Activated T-helper 17 cell treated with anti-CD3 and anti-CD28 coated beads, Interleukin-2, amount 50 U/mL, for 72 hours (primary cell): ENCODE data around the gene CHD5. TPM values are rescaled to one million over a fixed set of nuclear protein-coding genes. Genes with fewer than 3 reads are reported as not detected.

Experiments used
- ATAC-seq: fragments of 150-1000 bp; cut with Tn5 transposase; replicated peaks from 2 replicates; pipeline ENCODE4 v1.10.0; 2021; ENCODE audit warnings: mild to moderate bottlenecking, moderate library complexity
- H3K27ac Mint-ChIP-seq: one replicate; pipeline ENCODE4 v1.8.0; 2022; ENCODE audit warnings: mixed read lengths
- H3K27me3 Mint-ChIP-seq: one replicate; pipeline ENCODE4 v1.8.0; 2022; ENCODE audit warnings: mixed read lengths
- H3K36me3 Mint-ChIP-seq: one replicate; pipeline ENCODE4 v1.8.0; 2022; ENCODE audit warnings: low read depth, mild to moderate bottlenecking, mixed read lengths
- H3K4me1 Mint-ChIP-seq: one replicate; pipeline ENCODE4 v1.8.0; 2022; ENCODE audit warnings: mixed read lengths
- H3K4me3 Mint-ChIP-seq: one replicate; pipeline ENCODE4 v1.8.0; 2022; ENCODE audit warnings: mild to moderate bottlenecking, mixed read lengths
- H3K9me3 Mint-ChIP-seq: one replicate; pipeline ENCODE4 v1.8.0; 2022; ENCODE audit warnings: mixed read lengths
- total RNA-seq, 2 donors: library from RNA; stranded (reverse); gene quantifications; one replicate each; pipeline ENCODE4 v1.2.3, GENCODE V29; 2022

The CHD5 gene
- total RNA-seq, 2 donors from 2014 or later, result 0.43 to 1.2 TPM

GRCh38 chr1:6158181-6158580, 21.9 kb downstream of the CHD5 start:
- H3K27ac Mint-ChIP-seq, result no peak overlapping the region
- H3K36me3 Mint-ChIP-seq, result no peaks in the 10 kb centered on the region
- H3K4me3 Mint-ChIP-seq, result no peak overlapping the region
- no peak for ATAC-seq
- H3K9me3 Mint-ChIP-seq, result no peaks in the 10 kb centered on the region
- H3K27me3 Mint-ChIP-seq, result peaks cover 15% of the 10 kb centered on the region
- peaks cover 8% of the 10 kb centered on the region for H3K4me1 Mint-ChIP-seq

- Mint-ChIP-seq H3K27me3 (peaks cover 15% of the 10 kb centered on the region), H3K4me1 (peaks cover 8% of the 10 kb centered on the region), H3K9me3 (no peaks in the 10 kb centered on the region), H3K27ac (no peak overlapping the region), H3K4me3 (no peak overlapping the region), H3K36me3 (no peaks in the 10 kb centered on the region)
- ATAC-seq, result peak; percentile 98
Observed at GRCh38 chr1:6157528-6158174, 22.5 kb downstream of the CHD5 start.

- H3K4me1 Mint-ChIP-seq, result peaks cover 8% of the 10 kb centered on the region
- H3K36me3 Mint-ChIP-seq, result no peaks in the 10 kb centered on the region
- H3K9me3 Mint-ChIP-seq, result no peaks in the 10 kb centered on the region
- peaks cover 15% of the 10 kb centered on the region for H3K27me3 Mint-ChIP-seq
- no peak for ATAC-seq
- H3K4me3 Mint-ChIP-seq, result no peak overlapping the region
- H3K27ac Mint-ChIP-seq, result no peak overlapping the region
Observed at GRCh38 chr1:6157132-6157527, 23.0 kb downstream of the CHD5 start.

- Mint-ChIP-seq H3K36me3 (no peaks in the 10 kb centered on the region), H3K27ac (no peak overlapping the region), H3K9me3 (no peaks in the 10 kb centered on the region), H3K27me3 (peaks cover 13% of the 10 kb centered on the region), H3K4me3 (no peak overlapping the region), H3K4me1 (peaks cover 8% of the 10 kb centered on the region)
- no peak for ATAC-seq
Observed at GRCh38 chr1:6154525-6155319, 25.4 kb downstream of the CHD5 start.

GRCh38 chr1:6152882-6153281, 27.2 kb downstream of the CHD5 start:
- H3K4me3 Mint-ChIP-seq, result no peak overlapping the region
- H3K27ac Mint-ChIP-seq, result no peak overlapping the region
- H3K4me1 Mint-ChIP-seq, result peaks cover 6% of the 10 kb centered on the region
- H3K9me3 Mint-ChIP-seq, result no peaks in the 10 kb centered on the region
- no peak for ATAC-seq
- H3K36me3 Mint-ChIP-seq, result no peaks in the 10 kb centered on the region
- H3K27me3 Mint-ChIP-seq, result peaks cover 11% of the 10 kb centered on the region

GRCh38 chr1:6152181-6152580, 27.9 kb downstream of the CHD5 start:
- Mint-ChIP-seq H3K4me1 (no peaks in the 10 kb centered on the region), H3K9me3 (no peaks in the 10 kb centered on the region), H3K36me3 (no peaks in the 10 kb centered on the region), H3K4me3 (no peak overlapping the region), H3K27me3 (peaks cover 7% of the 10 kb centered on the region), H3K27ac (no peak overlapping the region)
- ATAC-seq, result no peak

GRCh38 chr1:6151291-6151822, 28.8 kb downstream of the CHD5 start:
- Mint-ChIP-seq H3K4me1 (no peaks in the 10 kb centered on the region), H3K4me3 (no peak overlapping the region), H3K27ac (no peak overlapping the region), H3K27me3 (peaks cover 7% of the 10 kb centered on the region), H3K9me3 (no peaks in the 10 kb centered on the region), H3K36me3 (no peaks in the 10 kb centered on the region)
- no peak for ATAC-seq

GRCh38 chr1:6150006-6150938, 29.8 kb downstream of the CHD5 start:
- no peaks in the 10 kb centered on the region for H3K9me3 Mint-ChIP-seq

GRCh38 chr1:6149597-6149996, 30.5 kb downstream of the CHD5 start:
- Mint-ChIP-seq H3K4me3 (no peak overlapping the region), H3K36me3 (no peaks in the 10 kb centered on the region), H3K4me1 (no peaks in the 10 kb centered on the region), H3K9me3 (no peaks in the 10 kb centered on the region), H3K27me3 (peaks cover 10% of the 10 kb centered on the region), H3K27ac (no peak overlapping the region)
- ATAC-seq, result no peak

More at GRCh38 chr1:6150006-6150938, 29.8 kb downstream of the CHD5 start:
- Mint-ChIP-seq H3K27me3 (peaks cover 10% of the 10 kb centered on the region), H3K36me3 (no peaks in the 10 kb centered on the region), H3K4me1 (no peaks in the 10 kb centered on the region), H3K27ac (no peak overlapping the region), H3K4me3 (no peak overlapping the region)
- no peak for ATAC-seq

- Mint-ChIP-seq H3K4me3 (no peak overlapping the region), H3K9me3 (no peaks in the 10 kb centered on the region), H3K36me3 (no peaks in the 10 kb centered on the region), H3K27me3 (peaks cover 10% of the 10 kb centered on the region), H3K4me1 (no peaks in the 10 kb centered on the region), H3K27ac (no peak overlapping the region)
- peak; percentile 89 for ATAC-seq
Observed at GRCh38 chr1:6148497-6149241, 31.5 kb downstream of the CHD5 start.

- Mint-ChIP-seq H3K27ac (no peak overlapping the region), H3K36me3 (no peaks in the 10 kb centered on the region), H3K27me3 (peaks cover 10% of the 10 kb centered on the region), H3K4me1 (no peaks in the 10 kb centered on the region), H3K9me3 (no peaks in the 10 kb centered on the region), H3K4me3 (no peak overlapping the region)
- ATAC-seq, result no peak
Observed at GRCh38 chr1:6145864-6146410, 34.2 kb downstream of the CHD5 start.

GRCh38 chr1:6145396-6145750, 34.7 kb downstream of the CHD5 start:
- ATAC-seq, result no peak
- H3K36me3 Mint-ChIP-seq, result no peaks in the 10 kb centered on the region

GRCh38 chr1:6144647-6145395, 35.3 kb downstream of the CHD5 start:
- peaks cover 10% of the 10 kb centered on the region for H3K27me3 Mint-ChIP-seq
- H3K9me3 Mint-ChIP-seq, result no peaks in the 10 kb centered on the region
- no peaks in the 10 kb centered on the region for H3K36me3 Mint-ChIP-seq
- ATAC-seq, result no peak
- no peak overlapping the region for H3K27ac Mint-ChIP-seq
- no peaks in the 10 kb centered on the region for H3K4me1 Mint-ChIP-seq
- no peak overlapping the region for H3K4me3 Mint-ChIP-seq

More at GRCh38 chr1:6145396-6145750, 34.7 kb downstream of the CHD5 start:
- Mint-ChIP-seq H3K4me1 (no peaks in the 10 kb centered on the region), H3K4me3 (no peak overlapping the region), H3K27me3 (peaks cover 10% of the 10 kb centered on the region), H3K9me3 (no peaks in the 10 kb centered on the region), H3K27ac (no peak overlapping the region)
